ENCODE data around the gene NTM.

The NTM gene

DNA sequence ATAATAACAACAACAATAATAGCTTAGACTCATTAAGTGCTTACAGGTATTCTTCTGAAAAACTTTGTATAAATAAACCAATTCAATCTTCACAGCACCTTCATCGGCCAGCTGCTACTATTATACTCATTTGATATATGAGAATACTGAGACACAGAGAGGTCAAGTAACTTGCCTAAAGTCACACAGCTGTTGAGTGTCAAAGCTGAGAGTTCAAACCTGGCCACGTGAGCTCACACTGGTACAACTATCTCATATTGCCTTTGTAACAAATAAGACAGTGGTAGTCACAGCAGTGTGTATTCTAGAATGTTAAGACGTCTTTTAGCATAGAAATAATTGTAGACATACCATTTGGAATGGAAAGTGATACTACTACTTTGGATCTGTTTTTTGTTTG lies 268.5 kb downstream of the NTM start:
- H3K36me3 ChIP-seq (ENCODE audit: low read depth): no peaks in the 10 kb centered on the region
- TF ChIP-seq, protein P1, sequence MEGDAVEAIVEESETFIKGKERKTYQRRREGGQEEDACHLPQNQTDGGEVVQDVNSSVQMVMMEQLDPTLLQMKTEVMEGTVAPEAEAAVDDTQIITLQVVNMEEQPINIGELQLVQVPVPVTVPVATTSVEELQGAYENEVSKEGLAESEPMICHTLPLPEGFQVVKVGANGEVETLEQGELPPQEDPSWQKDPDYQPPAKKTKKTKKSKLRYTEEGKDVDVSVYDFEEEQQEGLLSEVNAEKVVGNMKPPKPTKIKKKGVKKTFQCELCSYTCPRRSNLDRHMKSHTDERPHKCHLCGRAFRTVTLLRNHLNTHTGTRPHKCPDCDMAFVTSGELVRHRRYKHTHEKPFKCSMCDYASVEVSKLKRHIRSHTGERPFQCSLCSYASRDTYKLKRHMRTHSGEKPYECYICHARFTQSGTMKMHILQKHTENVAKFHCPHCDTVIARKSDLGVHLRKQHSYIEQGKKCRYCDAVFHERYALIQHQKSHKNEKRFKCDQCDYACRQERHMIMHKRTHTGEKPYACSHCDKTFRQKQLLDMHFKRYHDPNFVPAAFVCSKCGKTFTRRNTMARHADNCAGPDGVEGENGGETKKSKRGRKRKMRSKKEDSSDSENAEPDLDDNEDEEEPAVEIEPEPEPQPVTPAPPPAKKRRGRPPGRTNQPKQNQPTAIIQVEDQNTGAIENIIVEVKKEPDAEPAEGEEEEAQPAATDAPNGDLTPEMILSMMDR (IDR thresholded peaks at IDR 0.05; ENCODE audit: poor library complexity, severe bottlenecking): no peak
- H3K27me3 ChIP-seq (ENCODE audit: insufficient read depth, poor library complexity, severe bottlenecking): peaks cover 6% of the 10 kb centered on the region
- H3K27ac ChIP-seq (ENCODE audit: poor library complexity, severe bottlenecking): no peak overlapping the region
- DNase-seq (ENCODE audit: low spot score): no peak
- no peaks in the 10 kb centered on the region for H3K9me3 ChIP-seq (ENCODE audit: severe bottlenecking)
- no peak overlapping the region for H3K4me3 ChIP-seq (ENCODE audit: severe bottlenecking)
- ATAC-seq (ENCODE audit: low read depth): no peak
- H3K4me1 ChIP-seq (ENCODE audit: insufficient read depth, poor library complexity, severe bottlenecking): no peaks in the 10 kb centered on the region

DNA sequence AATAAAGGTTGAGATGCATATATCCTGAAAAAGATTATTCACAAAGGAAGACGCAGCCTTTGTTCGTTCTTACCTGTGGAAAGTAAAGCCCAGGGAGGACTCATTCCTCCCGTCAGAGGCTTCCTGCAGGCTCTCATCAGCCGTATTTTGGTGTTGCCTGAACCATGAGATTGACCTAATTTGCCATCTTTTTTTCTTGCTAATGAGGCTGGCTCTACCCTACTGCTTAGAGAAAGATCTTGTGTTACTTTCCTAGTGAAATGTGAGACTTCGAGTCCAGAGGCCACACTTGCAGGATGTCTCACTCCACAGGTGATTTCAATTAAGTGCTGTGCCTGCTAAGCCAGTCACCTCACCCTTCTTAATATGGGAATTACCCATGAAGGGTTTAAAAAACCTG lies 269.9 kb downstream of the NTM start:
- no peaks in the 10 kb centered on the region for H3K4me1 ChIP-seq (ENCODE audit: insufficient read depth, poor library complexity, severe bottlenecking)
- H3K9me3 ChIP-seq (ENCODE audit: severe bottlenecking): no peaks in the 10 kb centered on the region
- no peak overlapping the region for H3K4me3 ChIP-seq (ENCODE audit: severe bottlenecking)
- ATAC-seq (ENCODE audit: low read depth) (no peak), DNase-seq (ENCODE audit: low spot score) (no peak)
- H3K27ac ChIP-seq (ENCODE audit: poor library complexity, severe bottlenecking): no peak overlapping the region
- H3K36me3 ChIP-seq (ENCODE audit: low read depth): no peaks in the 10 kb centered on the region
- H3K27me3 ChIP-seq (ENCODE audit: insufficient read depth, poor library complexity, severe bottlenecking): peaks cover 8% of the 10 kb centered on the region
- TF ChIP-seq, protein P1 (IDR thresholded peaks at IDR 0.05; ENCODE audit: poor library complexity, severe bottlenecking): no peak

DNA sequence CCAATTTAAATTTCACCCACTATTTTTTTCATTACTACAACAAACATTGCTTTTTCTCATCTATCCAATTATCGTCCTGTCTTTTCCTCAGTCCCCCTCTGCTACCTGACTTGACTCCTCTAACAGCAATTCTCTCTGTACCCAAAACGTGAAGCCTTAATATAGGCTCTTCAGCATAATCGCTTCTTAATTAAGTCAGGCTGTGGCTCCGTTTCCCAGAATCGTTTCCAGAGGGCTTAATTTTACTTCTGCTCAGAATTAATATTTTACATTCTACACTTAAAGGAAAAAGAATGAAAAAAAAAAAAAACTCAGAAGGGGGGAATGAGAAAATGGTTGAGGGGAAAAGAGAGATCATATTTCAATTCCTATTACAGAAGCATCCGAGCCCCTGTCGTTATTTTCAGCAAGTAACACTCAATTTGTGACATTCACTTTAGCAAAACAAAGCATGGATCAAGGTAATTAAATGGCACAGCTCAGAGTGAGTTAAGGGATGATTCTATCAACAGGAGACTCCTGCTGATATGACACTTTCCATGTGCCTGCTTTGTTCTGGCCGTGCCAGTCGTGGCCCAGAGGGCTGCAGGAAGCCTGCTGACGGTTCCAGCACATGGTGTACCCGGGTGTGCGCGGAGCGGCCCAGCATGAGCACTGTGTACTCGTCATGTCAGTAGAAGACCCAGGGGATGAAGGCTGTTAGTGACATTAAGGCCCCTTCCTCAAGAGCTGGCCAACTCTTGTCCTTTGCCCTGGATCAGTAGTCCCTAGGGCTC lies 272.5 kb downstream of the NTM start:
- no peak overlapping the region for H3K27ac ChIP-seq (ENCODE audit: poor library complexity, severe bottlenecking)
- no peaks in the 10 kb centered on the region for H3K4me1 ChIP-seq (ENCODE audit: insufficient read depth, poor library complexity, severe bottlenecking)
- TF ChIP-seq, protein P1 (IDR thresholded peaks at IDR 0.05; ENCODE audit: poor library complexity, severe bottlenecking): no peak
- no peaks in the 10 kb centered on the region for H3K9me3 ChIP-seq (ENCODE audit: severe bottlenecking)
- DNase-seq (ENCODE audit: low spot score) (no peak), ATAC-seq (ENCODE audit: low read depth) (no peak)
- no peaks in the 10 kb centered on the region for H3K36me3 ChIP-seq (ENCODE audit: low read depth)
- H3K4me3 ChIP-seq (ENCODE audit: severe bottlenecking): no peak overlapping the region
- H3K27me3 ChIP-seq (ENCODE audit: insufficient read depth, poor library complexity, severe bottlenecking): peaks cover 17% of the 10 kb centered on the region

DNA sequence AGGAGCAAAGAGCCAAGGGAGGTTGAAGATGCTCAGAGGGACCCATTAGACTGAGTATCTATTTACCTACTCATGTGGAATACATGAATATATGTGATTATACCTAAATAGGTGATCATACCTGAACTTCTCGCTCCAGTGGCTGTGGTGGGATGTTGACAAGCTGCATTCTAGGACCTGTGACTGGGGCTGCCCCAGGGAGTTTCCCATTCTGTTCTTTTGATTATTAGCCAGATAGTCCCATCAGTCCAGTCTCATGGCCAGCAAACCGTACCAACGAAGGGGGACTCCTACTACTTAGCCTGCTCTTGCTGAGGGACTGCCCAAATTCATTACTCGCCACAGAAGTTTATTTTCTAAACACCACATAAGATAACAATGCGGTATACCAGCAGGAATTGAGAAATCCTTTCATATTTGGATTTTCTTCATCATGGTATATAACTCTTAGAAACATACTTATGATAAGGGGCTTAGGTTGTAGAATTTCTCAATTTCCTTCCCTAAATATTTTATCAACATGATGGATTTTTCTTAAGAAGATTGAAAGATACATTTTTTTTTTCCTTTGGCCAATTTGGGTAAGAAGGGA lies 273.9 kb downstream of the NTM start:
- TF ChIP-seq, protein P1 (IDR thresholded peaks at IDR 0.05; ENCODE audit: poor library complexity, severe bottlenecking): no peak
- Histone ChIP-seq H3K36me3 (ENCODE audit: low read depth) (no peaks in the 10 kb centered on the region), H3K4me1 (ENCODE audit: insufficient read depth, poor library complexity, severe bottlenecking) (no peaks in the 10 kb centered on the region), H3K27ac (ENCODE audit: poor library complexity, severe bottlenecking) (no peak overlapping the region), H3K27me3 (ENCODE audit: insufficient read depth, poor library complexity, severe bottlenecking) (peaks cover 21% of the 10 kb centered on the region), H3K9me3 (ENCODE audit: severe bottlenecking) (no peaks in the 10 kb centered on the region), H3K4me3 (ENCODE audit: severe bottlenecking) (no peak overlapping the region)
- ATAC-seq (ENCODE audit: low read depth) (no peak), DNase-seq (ENCODE audit: low spot score) (no peak)

DNA sequence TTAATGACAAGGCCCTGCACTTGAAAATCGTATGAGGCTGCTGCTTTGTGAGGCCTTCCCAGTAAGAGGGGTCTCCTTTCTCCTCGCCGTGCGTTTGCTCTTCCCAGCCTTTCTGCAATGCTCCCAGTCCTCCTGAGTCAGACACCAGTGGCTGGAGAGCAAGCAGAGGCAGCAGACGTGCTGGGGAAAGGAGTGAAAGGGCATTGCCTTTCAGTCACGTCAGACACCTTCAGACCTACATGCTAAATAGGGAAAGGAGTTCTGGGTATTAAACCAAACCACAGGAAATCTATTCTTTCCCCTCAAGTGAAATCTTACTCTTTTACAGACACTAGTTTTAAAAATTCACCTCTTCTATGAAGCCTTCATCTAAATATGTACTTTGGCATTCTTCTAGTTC lies 274.8 kb downstream of the NTM start:
- TF ChIP-seq, protein P1 (IDR thresholded peaks at IDR 0.05; ENCODE audit: poor library complexity, severe bottlenecking): no peak
- ATAC-seq (ENCODE audit: low read depth): no peak

More for the DNA sequence above, 274.8 kb downstream of the NTM start:
- H3K4me3 ChIP-seq (ENCODE audit: severe bottlenecking): no peak overlapping the region
- no peaks in the 10 kb centered on the region for H3K4me1 ChIP-seq (ENCODE audit: insufficient read depth, poor library complexity, severe bottlenecking)
- DNase-seq (ENCODE audit: low spot score): no peak
- no peaks in the 10 kb centered on the region for H3K9me3 ChIP-seq (ENCODE audit: severe bottlenecking)
- no peaks in the 10 kb centered on the region for H3K36me3 ChIP-seq (ENCODE audit: low read depth)
- H3K27ac ChIP-seq (ENCODE audit: poor library complexity, severe bottlenecking): no peak overlapping the region
- peaks cover 23% of the 10 kb centered on the region for H3K27me3 ChIP-seq (ENCODE audit: insufficient read depth, poor library complexity, severe bottlenecking)
